Astrocyte (in vitro differentiated cells and primary cell): ENCODE measurements around the gene RAET1E. TPM values are rescaled to one million over a fixed set of nuclear protein-coding genes. Genes with fewer than 3 reads are reported as not detected.

Experiments used
- DNase-seq: peaks from one replicate; pipeline ENCODE4 v3.0.0-alpha.2; 2010; ENCODE audit warnings: low read depth
- FAIRE-seq: peaks from 2 replicates; lab custom pipeline; 2011; peaks lifted over from hg19 to GRCh38; lab: Jason Lieb, UNC
- H2AFZ ChIP-seq: 2 replicates; pipeline ENCODE4 v1.6.0; 2012; ENCODE audit warnings: low read depth, low read length, inconsistent platforms
- H3K27ac ChIP-seq: 2 replicates; pipeline ENCODE4 v1.5.1; 2011; ENCODE audit warnings: low read depth, low read length, inconsistent platforms
- H3K27me3 ChIP-seq: 2 replicates; pipeline ENCODE4 v1.6.0; 2011; ENCODE audit warnings: low read length, inconsistent platforms; ENCODE audit not compliant: insufficient read depth
- H3K36me3 ChIP-seq: 2 replicates; pipeline ENCODE4 v1.5.1; 2011; ENCODE audit warnings: low read length, inconsistent platforms; ENCODE audit not compliant: insufficient read depth
- H3K4me1 ChIP-seq: 2 replicates; pipeline ENCODE4 v1.5.1; 2011; ENCODE audit warnings: low read length, inconsistent platforms; ENCODE audit not compliant: insufficient read depth
- H3K4me2 ChIP-seq: 2 replicates; pipeline ENCODE4 v1.6.0; 2012; ENCODE audit warnings: low read length, inconsistent platforms
- H3K4me3 ChIP-seq: 2 replicates; pipeline ENCODE4 v1.5.1; 2011; ENCODE audit warnings: low read depth, mild to moderate bottlenecking, low read length, inconsistent platforms; ENCODE audit not compliant: insufficient read depth
- H3K79me2 ChIP-seq: 2 replicates; pipeline ENCODE4 v1.6.0; 2012; ENCODE audit warnings: mild to moderate bottlenecking, low read length, inconsistent platforms; ENCODE audit not compliant: insufficient read depth
- H3K9ac ChIP-seq: 2 replicates; pipeline ENCODE4 v1.6.0; 2012; ENCODE audit warnings: mild to moderate bottlenecking, low read length, inconsistent platforms
- H3K9me3 ChIP-seq: 2 replicates; pipeline ENCODE4 v1.5.1; 2012; ENCODE audit warnings: low read depth, mild to moderate bottlenecking, low read length, inconsistent platforms; ENCODE audit not compliant: insufficient read depth
- H4K20me1 ChIP-seq: 2 replicates; pipeline ENCODE4 v1.6.0; 2012; ENCODE audit warnings: low read length, inconsistent platforms; ENCODE audit not compliant: insufficient read depth
- H3K27ac Mint-ChIP-seq: one replicate; pipeline ENCODE4 v1.8.0; 2021; ENCODE audit warnings: mild to moderate bottlenecking, mixed read lengths; ENCODE audit not compliant: unreplicated experiment
- H3K27me3 Mint-ChIP-seq: one replicate; pipeline ENCODE4 v1.8.0; 2021; ENCODE audit warnings: low read depth, mixed read lengths; ENCODE audit not compliant: unreplicated experiment
- H3K36me3 Mint-ChIP-seq: one replicate; pipeline ENCODE4 v1.8.0; 2021; ENCODE audit warnings: low read depth, mixed read lengths; ENCODE audit not compliant: unreplicated experiment
- H3K4me1 Mint-ChIP-seq: one replicate; pipeline ENCODE4 v1.8.0; 2021; ENCODE audit warnings: low read depth, mixed read lengths; ENCODE audit not compliant: unreplicated experiment
- H3K4me3 Mint-ChIP-seq: one replicate; pipeline ENCODE4 v1.8.0; 2021; ENCODE audit warnings: mild to moderate bottlenecking, moderate library complexity, mixed read lengths; ENCODE audit not compliant: unreplicated experiment
- H3K9me3 Mint-ChIP-seq: one replicate; pipeline ENCODE4 v1.8.0; 2021; ENCODE audit warnings: mild to moderate bottlenecking, mixed read lengths; ENCODE audit not compliant: unreplicated experiment
- CTCF ChIP-seq: IDR thresholded peaks from 2 replicates; pipeline ENCODE4 v1.5.1; 2011; ENCODE audit warnings: low read depth, mild to moderate bottlenecking, inconsistent platforms, low read length, moderate library complexity; ENCODE audit not compliant: insufficient read depth
- EZH2 ChIP-seq: IDR thresholded peaks from 2 replicates; pipeline ENCODE4 v1.6.1; 2012; ENCODE audit warnings: mild to moderate bottlenecking, low read length, inconsistent platforms; ENCODE audit not compliant: insufficient read depth
- total RNA-seq: library from RNA; stranded (reverse); gene quantifications from 2 replicates; pipeline ENCODE4 v1.2.1, GENCODE V29; 2021

RAET1E gene
- total RNA-seq, 1 donor from 2014 or later: not detected

GRCh38 chr6:149900620-149901443, 2.9 kb upstream of the RAET1E start:
- Mint-ChIP-seq H3K36me3 (no peaks in the 10 kb centered on the region), H3K9me3 (peaks cover 3% of the 10 kb centered on the region), H3K27ac (no peak overlapping the region), H3K4me3 (no peak overlapping the region), H3K27me3 (peaks cover 64% of the 10 kb centered on the region), H3K4me1 (peaks cover 7% of the 10 kb centered on the region)
- Histone ChIP-seq H3K27ac (no peak overlapping the region), H3K9me3 (no peaks in the 10 kb centered on the region), H3K79me2 (no peaks in the 10 kb centered on the region), H3K4me3 (no peak overlapping the region), H3K9ac (no peak overlapping the region), H3K27me3 (no peaks in the 10 kb centered on the region), H3K36me3 (no peaks in the 10 kb centered on the region), H3K4me1 (peaks cover 17% of the 10 kb centered on the region), H3K4me2 (no peak overlapping the region), H4K20me1 (no peaks in the 10 kb centered on the region), H2AFZ (no peak overlapping the region)
- FAIRE-seq: no peak
- no peak for TF ChIP-seq EZH2
- no peak for TF ChIP-seq CTCF
- no peak for DNase-seq

GRCh38 chr6:149899926-149900619, 2.2 kb upstream of the RAET1E start:
- H3K9me3 Mint-ChIP-seq: peaks cover 3% of the 10 kb centered on the region
- H3K36me3 Mint-ChIP-seq: no peaks in the 10 kb centered on the region
- peaks cover 60% of the 10 kb centered on the region for H3K27me3 Mint-ChIP-seq
- DNase-seq (no peak), FAIRE-seq (no peak)
- Histone ChIP-seq H3K27me3 (no peaks in the 10 kb centered on the region), H2AFZ (no peak overlapping the region), H3K4me2 (no peak overlapping the region), H4K20me1 (no peaks in the 10 kb centered on the region), H3K79me2 (no peaks in the 10 kb centered on the region), H3K9ac (no peak overlapping the region), H3K4me3 (no peak overlapping the region), H3K36me3 (no peaks in the 10 kb centered on the region), H3K27ac (no peak overlapping the region), H3K4me1 (peaks cover 25% of the 10 kb centered on the region), H3K9me3 (no peaks in the 10 kb centered on the region)
- no peak overlapping the region for H3K27ac Mint-ChIP-seq
- TF ChIP-seq EZH2 (no peak), CTCF (no peak)
- no peak overlapping the region for H3K4me3 Mint-ChIP-seq
- peaks cover 9% of the 10 kb centered on the region for H3K4me1 Mint-ChIP-seq

- Histone ChIP-seq H3K27ac (no peak overlapping the region), H3K36me3 (no peaks in the 10 kb centered on the region), H4K20me1 (no peaks in the 10 kb centered on the region), H3K9ac (no peak overlapping the region), H3K4me3 (no peak overlapping the region), H3K27me3 (no peaks in the 10 kb centered on the region), H2AFZ (no peak overlapping the region), H3K9me3 (no peaks in the 10 kb centered on the region), H3K4me1 (peaks cover 26% of the 10 kb centered on the region), H3K79me2 (no peaks in the 10 kb centered on the region), H3K4me2 (no peak overlapping the region)
- Mint-ChIP-seq H3K4me3 (no peak overlapping the region), H3K36me3 (no peaks in the 10 kb centered on the region), H3K27me3 (peaks cover 59% of the 10 kb centered on the region), H3K4me1 (peaks cover 9% of the 10 kb centered on the region), H3K27ac (no peak overlapping the region), H3K9me3 (no peaks in the 10 kb centered on the region)
- TF ChIP-seq EZH2 (no peak), CTCF (no peak)
- DNase-seq: no peak
- FAIRE-seq: no peak
Measured at GRCh38 chr6:149899486-149899885, 1.6 kb upstream of the RAET1E start.
